ES-I3 (cell line): ENCODE data around the gene SH3YL1.

Source experiments
- H3K36me3 ChIP-seq: 2 replicates; pipeline ENCODE4 v1.6.1; 2013; ENCODE audit warnings: mild to moderate bottlenecking, low read length, control low read depth, moderate library complexity; ENCODE audit not compliant: insufficient read depth
- H3K4me1 ChIP-seq: 2 replicates; pipeline ENCODE4 v1.6.1; 2013; ENCODE audit warnings: mild to moderate bottlenecking, control low read depth, low read length; ENCODE audit not compliant: insufficient read depth
- H3K9ac ChIP-seq: 2 replicates; pipeline ENCODE4 v1.6.1; 2013; ENCODE audit warnings: low read depth, mild to moderate bottlenecking, low read length, moderate library complexity
- H3K9me3 ChIP-seq: 2 replicates; pipeline ENCODE4 v1.6.1; 2013; ENCODE audit warnings: mild to moderate bottlenecking, low read length, moderate library complexity; ENCODE audit not compliant: control insufficient read depth, insufficient read depth

SH3YL1 gene

GRCh38 chr2:286774-287392 is 23.1 kb upstream of the SH3YL1 start:
- peaks cover 6% of the 10 kb centered on the region; the same call in 1 of the 2 replicates for H3K36me3 ChIP-seq
- peaks cover 27% of the 10 kb centered on the region for H3K4me1 ChIP-seq
- H3K9me3 ChIP-seq = no peaks in the 10 kb centered on the region
- peak overlapping the region; percentile 43; the same call in 1 of the 2 replicates for H3K9ac ChIP-seq

GRCh38 chr2:286035-286434 is 22.2 kb upstream of the SH3YL1 start:
- H3K36me3 ChIP-seq = peaks cover 6% of the 10 kb centered on the region; the same call in 1 of the 2 replicates
- H3K4me1 ChIP-seq = peaks cover 27% of the 10 kb centered on the region
- H3K9ac ChIP-seq = no peak overlapping the region
- no peaks in the 10 kb centered on the region for H3K9me3 ChIP-seq

GRCh38 chr2:285531-285930 is 21.7 kb upstream of the SH3YL1 start:
- Histone ChIP-seq H3K36me3 (peaks cover 6% of the 10 kb centered on the region; the same call in 1 of the 2 replicates), H3K9ac (no peak overlapping the region), H3K9me3 (no peaks in the 10 kb centered on the region), H3K4me1 (peaks cover 27% of the 10 kb centered on the region)

GRCh38 chr2:284896-285492 is 21.2 kb upstream of the SH3YL1 start:
- peaks cover 27% of the 10 kb centered on the region for H3K4me1 ChIP-seq
- H3K36me3 ChIP-seq = peaks cover 6% of the 10 kb centered on the region; the same call in 1 of the 2 replicates
- no peaks in the 10 kb centered on the region for H3K9me3 ChIP-seq
- H3K9ac ChIP-seq = no peak overlapping the region

- H3K36me3 ChIP-seq = peaks cover 9% of the 10 kb centered on the region; the same call in 1 of the 2 replicates
Measured at GRCh38 chr2:283996-284794, 20.4 kb upstream of the SH3YL1 start.

GRCh38 chr2:282371-283263 is 18.8 kb upstream of the SH3YL1 start:
- Histone ChIP-seq H3K4me1 (peaks cover 27% of the 10 kb centered on the region), H3K36me3 (peaks cover 12% of the 10 kb centered on the region; the same call in 1 of the 2 replicates), H3K9me3 (no peaks in the 10 kb centered on the region), H3K9ac (no peak overlapping the region)

More at GRCh38 chr2:283996-284794, 20.4 kb upstream of the SH3YL1 start:
- peaks cover 27% of the 10 kb centered on the region for H3K4me1 ChIP-seq
- H3K9ac ChIP-seq = no peak overlapping the region
- no peaks in the 10 kb centered on the region for H3K9me3 ChIP-seq

GRCh38 chr2:281381-281780 is 17.5 kb upstream of the SH3YL1 start:
- Histone ChIP-seq H3K36me3 (peaks cover 19% of the 10 kb centered on the region), H3K9me3 (no peaks in the 10 kb centered on the region), H3K9ac (no peak overlapping the region), H3K4me1 (peaks cover 26% of the 10 kb centered on the region)

- peaks cover 19% of the 10 kb centered on the region for H3K36me3 ChIP-seq
- no peaks in the 10 kb centered on the region for H3K9me3 ChIP-seq
- no peak overlapping the region for H3K9ac ChIP-seq
- H3K4me1 ChIP-seq = peaks cover 19% of the 10 kb centered on the region
Measured at GRCh38 chr2:280650-281110, 16.8 kb upstream of the SH3YL1 start.

GRCh38 chr2:279956-280649 is 16.3 kb upstream of the SH3YL1 start:
- peaks cover 14% of the 10 kb centered on the region; the same call in 1 of the 2 replicates for H3K4me1 ChIP-seq
- peaks cover 19% of the 10 kb centered on the region for H3K36me3 ChIP-seq
- no peak overlapping the region for H3K9ac ChIP-seq
- H3K9me3 ChIP-seq = no peaks in the 10 kb centered on the region

- Histone ChIP-seq H3K9me3 (no peaks in the 10 kb centered on the region), H3K4me1 (peaks cover 8% of the 10 kb centered on the region; the same call in 1 of the 2 replicates), H3K36me3 (peaks cover 19% of the 10 kb centered on the region), H3K9ac (no peak overlapping the region)
Measured at GRCh38 chr2:279366-279765, 15.5 kb upstream of the SH3YL1 start.

GRCh38 chr2:278927-279320 is 15.1 kb upstream of the SH3YL1 start:
- Histone ChIP-seq H3K36me3 (peaks cover 19% of the 10 kb centered on the region), H3K9me3 (no peaks in the 10 kb centered on the region)

GRCh38 chr2:278312-278926 is 14.6 kb upstream of the SH3YL1 start:
- no peaks in the 10 kb centered on the region for H3K9me3 ChIP-seq
- no peak overlapping the region for H3K9ac ChIP-seq
- H3K4me1 ChIP-seq = peaks cover 3% of the 10 kb centered on the region; the same call in 1 of the 2 replicates
- H3K36me3 ChIP-seq = peaks cover 19% of the 10 kb centered on the region

More at GRCh38 chr2:278927-279320, 15.1 kb upstream of the SH3YL1 start:
- Histone ChIP-seq H3K4me1 (peaks cover 5% of the 10 kb centered on the region; the same call in 1 of the 2 replicates), H3K9ac (no peak overlapping the region)

- Histone ChIP-seq H3K9me3 (no peaks in the 10 kb centered on the region), H3K36me3 (peaks cover 13% of the 10 kb centered on the region), H3K4me1 (no peaks in the 10 kb centered on the region), H3K9ac (no peak overlapping the region)
Measured at GRCh38 chr2:275466-275865, 11.6 kb upstream of the SH3YL1 start.
